Neuron (in vitro differentiated cells): ENCODE data around the gene PLXNC1.

Experiments
- H2AFZ ChIP-seq: one replicate; pipeline ENCODE4 v1.6.1; 2013; ENCODE audit warnings: low read depth, mild to moderate bottlenecking, inconsistent platforms, low read length, moderate library complexity
- H3K27me3 ChIP-seq: one replicate; pipeline ENCODE4 v1.6.1; 2013; ENCODE audit warnings: low read length; ENCODE audit not compliant: insufficient read depth
- H3K36me3 ChIP-seq: one replicate; pipeline ENCODE4 v1.6.1; 2013; ENCODE audit warnings: low read length; ENCODE audit not compliant: insufficient read depth
- H3K4me1 ChIP-seq: one replicate; pipeline ENCODE4 v1.6.1; 2013; ENCODE audit warnings: low read length; ENCODE audit not compliant: insufficient read depth
- H3K4me3 ChIP-seq: 2 replicates; pipeline ENCODE4 v1.5.1; 2013; ENCODE audit warnings: mild to moderate bottlenecking, low read length, moderate library complexity
- H3K9me3 ChIP-seq: one replicate; pipeline ENCODE4 v1.6.1; 2013; ENCODE audit warnings: low read length

The PLXNC1 gene

DNA sequence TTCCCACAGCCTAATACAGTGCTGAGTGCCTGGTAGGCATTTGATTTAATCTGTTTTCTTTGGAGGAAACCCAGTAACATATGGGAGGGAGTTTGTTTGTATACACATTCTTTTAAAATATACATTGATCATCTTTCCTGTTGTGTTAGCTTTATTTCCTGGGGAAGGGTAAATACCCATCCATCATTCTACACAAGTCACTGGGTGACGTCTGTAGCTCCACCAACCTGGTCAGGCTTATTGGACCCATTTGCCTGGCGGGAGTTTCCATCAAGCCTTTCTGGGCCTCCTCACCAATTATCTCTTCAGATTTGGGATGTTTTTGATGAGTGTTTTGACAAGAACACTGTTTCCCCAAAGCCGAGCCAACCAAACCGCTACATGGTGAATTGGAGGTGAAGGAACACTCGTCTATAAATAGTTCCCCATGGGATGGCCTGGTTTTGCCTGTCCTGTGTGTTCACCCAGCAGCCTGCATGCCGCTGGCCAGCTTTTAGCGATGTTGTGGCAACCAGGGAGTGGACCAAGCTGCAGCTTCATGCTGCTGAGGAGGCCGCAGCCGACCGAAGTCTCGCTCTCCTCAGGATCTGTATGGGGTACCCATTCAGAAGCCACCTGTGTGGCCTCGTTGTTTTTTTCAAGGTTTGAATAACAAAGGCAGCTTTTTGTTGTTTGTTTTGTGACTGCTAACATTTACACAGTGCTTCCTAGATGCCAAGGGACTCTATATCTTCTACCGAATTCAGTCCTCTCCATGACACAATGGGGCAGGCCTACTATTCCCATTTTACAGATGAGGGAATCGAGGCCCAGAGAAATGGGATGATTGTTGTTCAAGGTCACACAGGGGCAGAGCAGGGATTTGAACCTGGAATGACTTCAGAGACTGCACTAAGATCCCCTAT is 22.6 kb downstream of the PLXNC1 start:
- Histone ChIP-seq H3K27me3 (no peaks in the 10 kb centered on the region), H3K4me1 (peaks cover 5% of the 10 kb centered on the region), H2AFZ (no peak overlapping the region), H3K9me3 (no peaks in the 10 kb centered on the region), H3K4me3 (no peak overlapping the region), H3K36me3 (no peaks in the 10 kb centered on the region)

DNA sequence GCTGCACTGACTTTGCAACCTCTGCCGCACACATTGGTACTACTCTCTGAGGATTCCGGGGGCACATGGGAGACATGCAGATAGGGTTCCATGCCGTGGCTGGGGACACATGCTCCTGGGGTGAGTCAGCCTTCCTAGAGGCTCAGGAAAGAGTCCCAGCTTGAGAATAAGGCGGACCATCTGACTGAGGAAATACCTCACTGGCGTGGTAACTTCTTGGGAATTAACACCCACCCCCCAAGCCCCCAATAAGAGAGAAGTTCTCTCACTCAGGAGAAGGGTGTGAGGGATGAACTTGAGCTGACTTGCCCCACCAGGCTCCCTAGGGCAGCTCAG is 23.2 kb downstream of the PLXNC1 start:
- no peaks in the 10 kb centered on the region for H3K9me3 ChIP-seq
- H3K4me3 ChIP-seq = no peak overlapping the region
- H3K36me3 ChIP-seq = no peaks in the 10 kb centered on the region
- H2AFZ ChIP-seq = no peak overlapping the region
- H3K27me3 ChIP-seq = no peaks in the 10 kb centered on the region
- H3K4me1 ChIP-seq = peaks cover 4% of the 10 kb centered on the region

DNA sequence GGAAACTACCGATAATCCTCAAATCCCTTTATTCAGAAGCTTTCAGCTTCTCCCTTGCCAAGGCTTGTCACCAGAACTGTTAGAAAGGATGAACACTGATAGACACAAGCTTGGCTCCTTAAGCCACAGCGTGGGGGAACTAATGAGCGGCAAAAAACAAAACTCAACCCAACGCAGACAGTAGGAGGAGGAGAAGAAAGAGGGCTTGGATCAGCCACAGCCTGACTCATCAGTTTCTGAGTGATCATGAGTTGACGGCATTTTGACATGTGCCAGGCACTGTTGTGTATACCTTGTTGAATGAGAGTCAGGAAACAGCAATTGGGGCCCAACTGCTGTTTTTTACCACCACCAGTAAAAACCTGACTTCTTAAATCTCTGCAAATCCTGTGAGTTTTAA is 23.7 kb downstream of the PLXNC1 start:
- H3K27me3 ChIP-seq = no peaks in the 10 kb centered on the region
- no peak overlapping the region for H3K4me3 ChIP-seq

DNA sequence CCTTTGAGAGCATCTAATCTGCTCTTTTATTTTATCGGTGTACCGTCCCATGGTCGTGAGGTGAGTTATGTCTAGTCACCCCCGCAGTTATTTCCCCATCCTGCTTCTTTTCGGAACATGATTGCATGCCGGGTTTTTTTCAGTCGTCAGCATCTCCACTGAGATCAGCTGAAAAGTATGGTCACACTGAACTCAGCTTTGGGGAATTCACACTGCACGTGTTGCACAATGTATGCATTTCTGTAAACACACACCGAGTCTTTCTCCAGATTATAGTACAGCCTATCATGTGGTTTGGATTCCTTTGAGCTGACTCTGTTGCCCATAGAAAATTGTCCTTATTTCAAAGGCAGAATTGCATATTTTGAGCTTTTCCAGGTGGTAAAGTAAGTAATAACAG is 24.6 kb downstream of the PLXNC1 start:
- no peaks in the 10 kb centered on the region for H3K9me3 ChIP-seq
- H3K4me1 ChIP-seq = peaks cover 4% of the 10 kb centered on the region
- H3K4me3 ChIP-seq = no peak overlapping the region
- H2AFZ ChIP-seq = no peak overlapping the region
- no peaks in the 10 kb centered on the region for H3K36me3 ChIP-seq
- H3K27me3 ChIP-seq = no peaks in the 10 kb centered on the region

More for the DNA sequence above, 23.7 kb downstream of the PLXNC1 start:
- Histone ChIP-seq H3K9me3 (no peaks in the 10 kb centered on the region), H2AFZ (no peak overlapping the region), H3K36me3 (no peaks in the 10 kb centered on the region), H3K4me1 (peaks cover 4% of the 10 kb centered on the region)

DNA sequence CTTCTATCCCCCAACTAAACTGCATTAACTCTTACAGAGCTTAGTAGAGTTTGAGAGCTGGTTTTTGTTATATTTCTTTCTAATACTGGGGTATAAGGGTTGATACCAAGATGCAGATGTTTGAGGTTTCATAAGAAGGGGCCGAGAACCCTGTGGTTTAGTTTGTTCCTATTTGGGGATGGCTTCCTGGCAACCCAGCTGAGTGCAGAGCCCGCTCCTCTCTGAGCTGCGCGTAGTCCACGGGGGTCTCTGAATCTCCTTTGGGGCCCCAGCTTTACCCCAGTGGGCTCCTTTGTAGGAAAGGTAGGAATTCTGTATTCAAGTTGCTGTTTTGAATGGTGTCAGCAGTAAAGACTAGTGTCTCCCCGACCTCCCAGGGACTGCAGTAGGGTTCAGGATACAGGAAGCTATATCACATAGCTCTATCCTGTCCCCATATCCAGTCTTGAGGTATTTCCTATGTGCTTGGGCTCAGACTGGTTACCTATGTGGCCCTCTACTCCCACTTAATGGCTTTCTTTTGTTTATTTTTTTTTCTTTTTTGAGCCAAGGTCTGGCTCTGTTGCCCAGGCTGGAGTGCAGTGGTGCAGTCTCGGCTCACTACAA is 25.4 kb downstream of the PLXNC1 start:
- Histone ChIP-seq H3K4me1 (peaks cover 2% of the 10 kb centered on the region), H2AFZ (no peak overlapping the region), H3K4me3 (no peak overlapping the region), H3K9me3 (no peaks in the 10 kb centered on the region), H3K36me3 (no peaks in the 10 kb centered on the region), H3K27me3 (no peaks in the 10 kb centered on the region)

DNA sequence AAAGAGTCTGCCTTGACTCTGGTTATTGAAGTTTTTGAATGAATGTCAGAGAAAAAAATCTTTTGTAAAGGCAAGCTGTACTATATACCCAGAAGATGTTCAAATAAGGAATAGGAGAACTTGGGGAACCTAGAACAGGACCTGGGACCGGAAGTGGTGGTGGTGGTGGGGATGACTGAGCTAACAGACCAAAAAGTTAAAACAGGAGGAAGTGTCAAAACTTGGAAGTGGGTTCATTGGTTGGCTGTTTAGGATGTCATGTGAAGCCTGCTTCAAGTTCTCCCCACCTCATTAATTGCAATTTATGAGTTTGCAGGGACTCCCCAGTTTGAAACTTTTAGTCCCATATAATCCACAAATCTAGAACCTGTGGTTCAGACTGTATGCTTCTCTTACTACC is 26.2 kb downstream of the PLXNC1 start:
- no peaks in the 10 kb centered on the region for H3K27me3 ChIP-seq
- H3K9me3 ChIP-seq = no peaks in the 10 kb centered on the region
- H3K4me1 ChIP-seq = peaks cover 2% of the 10 kb centered on the region
- no peaks in the 10 kb centered on the region for H3K36me3 ChIP-seq
- H3K4me3 ChIP-seq = no peak overlapping the region
- H2AFZ ChIP-seq = no peak overlapping the region

DNA sequence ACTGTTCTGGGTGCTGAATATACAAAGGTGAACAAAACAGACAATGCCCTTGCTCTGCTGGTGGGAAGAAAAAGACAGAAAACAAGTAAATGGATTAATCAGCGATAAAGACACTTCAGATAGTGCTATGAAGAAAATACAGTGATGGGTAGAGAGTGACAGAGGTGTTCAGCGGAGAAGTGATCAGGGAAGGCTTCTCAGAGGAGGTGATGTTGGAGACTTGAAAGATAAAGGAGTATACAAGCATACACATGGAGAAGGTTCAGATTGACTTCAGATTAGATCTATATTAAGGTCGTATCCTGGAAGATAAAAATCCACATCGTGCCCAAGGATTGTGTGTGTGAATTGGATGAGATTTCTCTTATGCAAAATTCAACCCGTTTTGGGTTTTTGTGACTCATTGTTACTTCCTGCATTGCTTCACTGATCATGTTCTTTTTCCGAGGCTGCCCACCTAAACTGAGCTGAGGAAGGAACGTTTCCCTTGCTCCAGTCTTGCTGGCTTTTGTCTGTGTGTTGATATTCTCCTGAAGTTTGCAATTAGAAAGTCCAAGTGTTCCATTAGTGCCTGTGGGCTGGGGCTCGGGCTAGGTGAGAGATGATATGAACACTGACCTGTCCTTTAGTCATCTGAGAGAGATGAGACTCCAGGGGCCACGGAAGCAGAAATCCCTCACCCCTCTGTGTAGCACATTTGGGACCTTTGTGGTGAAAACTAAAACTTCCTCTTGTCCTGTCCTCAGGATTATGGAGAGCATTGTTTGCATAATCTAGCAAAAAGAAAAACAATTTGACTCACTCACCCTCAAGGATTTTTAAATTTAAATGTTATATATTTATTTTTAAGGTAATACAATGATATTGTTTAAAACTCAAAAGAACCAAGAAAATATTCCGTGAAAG is 27.6 kb downstream of the PLXNC1 start:
- Histone ChIP-seq H3K4me3 (no peak overlapping the region), H3K36me3 (no peaks in the 10 kb centered on the region), H3K4me1 (peaks cover 2% of the 10 kb centered on the region), H2AFZ (no peak overlapping the region), H3K27me3 (no peaks in the 10 kb centered on the region), H3K9me3 (no peaks in the 10 kb centered on the region)

DNA sequence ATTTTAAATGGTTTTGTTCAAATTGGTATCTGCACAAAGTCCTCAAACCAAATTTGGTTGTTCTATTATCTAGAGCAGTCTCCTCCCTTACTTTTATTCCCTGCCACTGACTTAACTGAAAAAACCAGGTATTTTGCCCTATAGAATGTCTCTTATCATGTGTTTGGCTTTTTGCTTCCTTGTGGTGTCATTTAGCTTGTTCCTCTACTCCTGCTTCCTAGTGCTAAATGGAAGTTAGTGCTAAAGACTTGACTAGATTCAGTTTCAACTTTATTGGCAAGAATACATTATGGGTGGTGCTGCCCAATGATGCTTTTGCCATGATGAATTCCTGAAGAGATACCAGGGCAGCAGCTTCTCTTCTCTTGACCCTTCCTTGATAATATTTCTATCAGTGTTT is 29.7 kb downstream of the PLXNC1 start:
- H3K27me3 ChIP-seq = no peaks in the 10 kb centered on the region
- H3K9me3 ChIP-seq = no peaks in the 10 kb centered on the region
- no peak overlapping the region for H2AFZ ChIP-seq
- H3K4me3 ChIP-seq = no peak overlapping the region
- H3K36me3 ChIP-seq = no peaks in the 10 kb centered on the region
- peaks cover 6% of the 10 kb centered on the region for H3K4me1 ChIP-seq

DNA sequence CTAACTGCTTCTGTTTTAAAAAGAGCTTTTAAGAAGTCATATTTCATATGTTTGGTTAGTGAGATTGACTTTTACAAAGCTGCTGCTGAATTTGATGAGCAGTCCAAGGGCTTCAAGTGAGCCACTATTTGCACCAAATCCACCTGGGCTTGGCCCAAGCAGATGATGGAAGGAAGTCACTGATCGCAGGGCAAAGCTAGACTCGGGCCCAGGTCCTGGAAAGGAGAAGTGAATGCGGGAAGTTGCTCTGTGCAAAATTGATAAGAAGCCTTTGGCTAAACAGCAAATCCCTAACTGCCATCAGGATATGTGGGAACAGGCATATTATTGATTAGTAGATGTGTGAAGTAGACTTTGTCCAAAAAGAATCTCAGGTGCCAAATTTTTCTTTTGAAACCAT is 30.5 kb downstream of the PLXNC1 start:
- H3K4me3 ChIP-seq = no peak overlapping the region

DNA sequence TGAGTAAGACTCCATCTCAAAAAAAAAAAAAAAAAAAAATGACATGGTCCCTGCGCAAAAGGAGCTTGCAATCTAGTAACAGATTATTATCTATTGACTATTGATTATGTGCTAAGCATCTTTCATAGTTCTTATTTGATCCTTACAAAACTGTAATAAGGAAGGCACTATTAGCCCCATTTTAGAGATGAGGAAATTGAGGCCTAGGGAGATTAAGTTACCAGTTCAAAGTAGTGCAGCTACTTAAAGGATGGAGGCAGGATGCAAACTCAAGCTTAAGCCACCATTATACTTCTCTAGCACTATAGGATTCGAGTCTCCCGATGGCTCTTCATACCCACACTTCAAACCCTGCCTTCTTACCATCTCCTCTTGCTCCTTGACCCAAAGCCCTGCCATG is 31.3 kb downstream of the PLXNC1 start:
- Histone ChIP-seq H3K4me3 (no peak overlapping the region), H3K9me3 (no peaks in the 10 kb centered on the region), H3K4me1 (peaks cover 6% of the 10 kb centered on the region), H3K36me3 (no peaks in the 10 kb centered on the region), H2AFZ (no peak overlapping the region), H3K27me3 (no peaks in the 10 kb centered on the region)

More for the DNA sequence above, 30.5 kb downstream of the PLXNC1 start:
- Histone ChIP-seq H3K9me3 (no peaks in the 10 kb centered on the region), H3K4me1 (peaks cover 6% of the 10 kb centered on the region), H3K27me3 (no peaks in the 10 kb centered on the region), H3K36me3 (no peaks in the 10 kb centered on the region), H2AFZ (no peak overlapping the region)

DNA sequence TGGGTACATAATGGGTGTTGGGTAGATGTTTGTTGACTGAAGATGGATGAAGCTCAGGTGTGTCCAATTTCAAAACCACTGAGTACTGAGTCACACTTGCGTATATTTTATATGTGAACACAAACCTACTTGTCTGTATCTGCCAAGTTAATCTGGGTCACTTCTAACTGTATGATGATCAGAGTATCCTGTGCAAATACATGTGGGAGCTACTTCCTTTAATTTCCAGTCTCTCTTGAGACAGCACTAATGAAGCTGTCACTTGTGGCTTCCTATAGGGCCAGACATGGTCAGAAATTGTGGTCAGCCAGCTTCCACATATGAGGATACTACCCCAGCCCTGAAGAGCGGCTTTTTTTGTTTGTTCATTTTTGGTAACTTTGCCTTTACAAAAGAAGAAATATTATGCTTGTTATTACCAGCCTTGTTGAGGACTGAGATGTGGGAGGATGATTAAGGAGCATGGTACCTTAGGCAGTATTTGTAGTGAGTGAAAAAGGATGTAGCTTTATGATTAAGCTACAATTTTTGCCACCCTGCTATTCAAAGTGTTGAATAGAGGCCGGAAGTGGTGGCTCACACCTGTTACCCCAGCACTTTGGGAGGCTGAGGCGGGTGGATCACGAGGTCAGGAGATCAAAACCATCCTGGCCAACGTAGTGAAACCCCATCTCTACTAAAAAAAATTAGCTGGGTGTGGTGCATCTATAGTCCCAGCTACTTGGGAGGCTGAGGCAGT is 32.4 kb downstream of the PLXNC1 start:
- Histone ChIP-seq H3K27me3 (no peaks in the 10 kb centered on the region), H3K36me3 (no peaks in the 10 kb centered on the region), H3K4me3 (no peak overlapping the region), H3K4me1 (peaks cover 13% of the 10 kb centered on the region), H3K9me3 (no peaks in the 10 kb centered on the region), H2AFZ (no peak overlapping the region)

DNA sequence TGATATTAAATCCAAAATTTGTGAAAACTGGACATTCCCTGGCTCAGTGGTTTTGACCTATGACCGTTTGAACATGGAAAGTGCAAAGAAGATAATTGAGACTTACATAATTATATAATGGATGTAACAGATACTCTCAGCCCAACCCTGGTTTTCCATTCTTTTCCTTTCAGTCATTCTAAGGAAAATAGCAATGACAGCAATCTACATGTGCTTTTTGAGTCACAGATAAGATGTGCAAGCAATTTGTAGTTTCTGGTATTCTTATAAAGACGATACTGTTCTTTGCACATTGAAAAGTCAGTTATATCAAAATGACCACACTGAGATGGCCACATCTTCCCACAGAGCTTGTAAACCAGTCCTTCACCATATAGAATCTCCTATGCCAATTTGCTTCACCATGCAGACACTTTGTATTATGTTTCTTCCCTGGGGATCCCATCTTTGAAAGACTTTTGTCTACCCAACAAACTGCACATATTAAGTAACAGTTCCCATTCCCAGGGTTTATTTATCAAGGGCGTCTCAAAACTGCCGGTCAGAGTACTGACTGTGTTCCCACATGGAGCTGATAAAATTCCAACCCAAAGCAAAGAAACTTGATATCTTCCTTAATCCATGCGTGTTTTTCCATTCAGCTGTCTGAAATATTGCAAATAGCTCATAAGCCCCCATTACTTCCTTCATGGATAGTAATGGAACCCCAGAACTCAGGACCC is 34.8 kb downstream of the PLXNC1 start:
- no peaks in the 10 kb centered on the region for H3K27me3 ChIP-seq
- H2AFZ ChIP-seq = no peak overlapping the region
- no peaks in the 10 kb centered on the region for H3K36me3 ChIP-seq
- H3K4me3 ChIP-seq = no peak overlapping the region
- no peaks in the 10 kb centered on the region for H3K9me3 ChIP-seq
- H3K4me1 ChIP-seq = peaks cover 35% of the 10 kb centered on the region
